SIG-M5 treated with dmso at 0.1 percent for 504 hours (cell line): ENCODE results near the gene SMARCC1.

ENCODE experiments used
- DNase-seq: peaks from one replicate; lab custom pipeline; 2025; ENCODE audit not compliant: unreplicated experiment; lab: John Stamatoyannopoulos, UW

The SMARCC1 gene

GRCh38 chr3:47554335-47554734 lies 227.4 kb downstream of the SMARCC1 start:
- no peak for DNase-seq

DNA sequence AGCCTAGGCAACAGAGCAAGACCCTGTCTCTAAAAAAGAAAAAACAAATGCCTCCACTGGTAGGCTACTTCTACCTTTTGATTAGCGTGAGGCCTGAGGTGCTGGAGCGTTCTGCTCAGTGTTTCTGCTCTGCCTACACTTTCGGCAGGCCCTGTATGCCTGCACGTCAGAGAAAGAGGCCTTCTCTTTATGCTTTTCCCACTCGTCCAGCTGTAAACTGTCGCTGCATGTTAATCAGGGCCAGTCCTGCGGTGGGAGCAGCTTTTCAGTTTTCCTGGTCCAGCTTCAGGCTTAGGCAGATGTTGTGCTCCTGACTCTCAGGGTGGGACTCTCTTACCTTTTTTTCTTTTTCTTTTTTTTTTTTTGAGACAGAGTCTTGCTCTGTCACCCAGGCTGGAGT lies 228.3 kb downstream of the SMARCC1 start:
- no peak for DNase-seq

DNA sequence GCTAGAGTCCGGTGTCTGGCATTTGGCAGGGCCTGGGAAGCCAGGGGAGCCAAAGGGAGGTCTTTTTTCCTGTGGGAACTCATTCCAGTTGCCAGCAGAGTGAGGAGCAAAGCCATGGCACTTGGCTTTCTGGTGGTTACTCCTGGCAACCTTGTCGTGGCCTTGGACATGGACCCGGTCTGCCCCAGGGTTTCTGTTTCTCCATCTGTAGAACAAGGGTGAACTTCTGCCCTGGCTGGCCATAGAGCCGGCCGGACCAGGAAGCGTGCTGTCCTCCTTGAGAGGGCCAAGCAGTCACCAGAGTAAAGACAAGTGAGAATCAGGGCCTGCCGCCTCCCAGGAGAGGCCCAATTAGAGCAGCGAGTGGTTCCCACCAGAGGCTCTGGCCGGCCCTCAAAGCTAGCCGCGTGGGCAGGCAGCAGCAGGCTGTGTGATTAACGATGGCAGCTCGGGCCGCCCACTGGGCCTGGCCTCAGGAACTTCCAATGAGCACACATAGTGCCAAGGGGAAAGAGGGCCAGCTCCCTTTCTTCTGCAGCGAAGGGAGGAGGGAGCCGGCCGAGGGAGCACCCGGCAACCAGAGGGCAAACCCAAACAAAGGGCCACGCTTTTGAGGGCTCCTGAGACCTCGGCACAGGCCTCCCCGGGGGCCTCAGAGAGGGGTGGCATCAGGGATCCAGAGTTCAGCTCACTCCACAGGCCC lies 239.1 kb downstream of the SMARCC1 start:
- DNase-seq = no peak

DNA sequence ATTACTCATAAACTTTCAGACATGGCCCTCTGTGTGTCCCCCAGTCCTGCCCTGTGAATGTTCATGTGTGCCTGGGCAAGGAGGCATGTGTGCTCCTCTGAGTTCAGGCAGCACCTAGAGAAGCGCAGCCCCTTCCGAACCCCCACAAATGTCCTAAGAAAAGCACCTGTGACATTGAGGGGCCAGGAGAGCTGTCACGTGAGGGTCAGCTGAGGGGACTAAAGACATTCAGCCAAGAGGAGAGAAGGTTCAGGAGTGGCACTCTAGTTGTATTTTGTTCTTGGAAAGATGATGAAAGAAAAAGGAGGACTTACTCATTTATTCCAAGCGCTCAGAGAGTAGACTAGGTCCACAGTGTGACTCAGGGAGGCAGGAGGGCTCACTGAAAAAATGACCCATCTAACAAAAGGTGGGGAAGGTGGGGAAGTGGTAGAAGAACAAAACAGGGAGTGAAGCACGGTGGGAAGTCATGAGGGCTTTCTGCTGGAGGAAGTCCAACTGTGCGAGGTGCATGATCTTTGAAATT lies 240.0 kb downstream of the SMARCC1 start:
- DNase-seq = no peak

GRCh38 chr3:47540281-47540680 lies 241.4 kb downstream of the SMARCC1 start:
- DNase-seq = no peak

DNA sequence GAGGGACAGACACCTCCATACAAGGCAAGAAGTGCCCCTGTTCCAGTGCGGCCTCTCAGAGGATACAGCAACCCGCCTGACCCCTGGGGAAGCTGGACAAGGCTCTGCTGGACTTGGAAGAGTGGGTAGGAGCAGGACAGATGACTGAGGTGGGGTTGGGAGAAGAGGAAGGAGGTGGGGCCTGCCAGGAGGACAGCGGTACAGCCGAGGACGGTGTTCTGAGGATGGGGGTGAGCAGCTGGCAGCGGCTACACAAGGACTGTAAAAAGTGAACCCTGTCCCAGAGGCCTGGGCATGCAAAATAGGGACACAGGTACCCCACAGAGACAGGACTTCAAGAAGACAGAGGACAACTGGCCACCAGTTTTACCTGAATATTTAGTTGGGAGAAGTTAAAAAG lies 244.7 kb downstream of the SMARCC1 start:
- no peak for DNase-seq

DNA sequence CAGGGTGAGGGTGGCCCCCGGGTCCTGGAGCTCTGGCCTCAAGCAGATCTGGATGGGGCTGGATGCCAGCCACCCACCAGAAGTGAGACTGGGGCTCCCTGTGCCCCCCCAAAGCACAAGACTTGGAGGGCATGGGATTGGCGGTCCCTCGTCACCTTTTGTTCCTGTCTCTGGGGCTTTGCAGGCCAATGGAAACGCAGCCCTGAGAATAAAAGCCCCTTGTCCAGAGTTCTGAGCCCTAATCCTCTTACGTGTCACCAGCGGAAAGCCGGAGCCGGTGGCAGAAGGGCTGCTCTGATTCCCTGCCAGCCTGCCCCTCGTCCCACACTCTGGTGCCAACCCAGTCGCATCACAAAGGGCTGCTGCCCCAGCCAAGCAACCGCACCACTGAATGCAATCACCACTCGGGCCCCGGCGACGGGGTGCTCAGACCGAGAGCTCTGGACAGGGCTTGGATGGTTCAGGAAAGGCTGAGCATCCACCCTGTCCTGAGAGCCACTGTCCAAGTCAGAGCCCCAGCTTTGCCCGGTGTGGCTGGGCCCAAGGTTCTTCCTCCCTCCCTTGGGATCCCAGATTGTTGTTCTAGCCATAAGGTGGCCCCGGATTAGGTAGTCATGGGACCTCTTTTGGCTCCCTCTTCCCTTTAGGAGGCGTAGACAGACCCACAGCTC lies 245.3 kb downstream of the SMARCC1 start:
- DNase-seq = no peak
